Peyer's patch (tissue), 4 donors: ENCODE measurements around the gene SMNDC1. TPM values are rescaled to one million over a fixed set of nuclear protein-coding genes. Genes with fewer than 3 reads are reported as not detected.

Experiments used
- DNase-seq, 3 donors: peaks; one replicate each; pipeline ENCODE4 v3.0.0-alpha.2; 2017 to 2019
- H3K27ac ChIP-seq, 4 donors: fragments of 200-600 bp; sonication (generic); one replicate each; pipeline ENCODE4 v1.5.1; 2016 to 2019
- H3K27me3 ChIP-seq, 2 donors: fragments of 200-600 bp; sonication (generic); one replicate each; pipeline ENCODE4 v1.5.1; 2019
- H3K36me3 ChIP-seq, 3 donors: fragments of 200-600 bp; sonication (generic); one replicate each; pipeline ENCODE4 v1.5.1; 2016 to 2019
- H3K4me1 ChIP-seq, 4 donors: fragments of 200-600 bp; sonication (generic); one replicate each; pipeline ENCODE4 v1.5.1; 2016 to 2019
- H3K4me3 ChIP-seq, 4 donors: fragments of 200-600 bp; sonication (generic); 1 replicate in 3 of 4; 2 replicates in 1 of 4; pipeline ENCODE4 v1.5.1; 2016 to 2019; ENCODE audit warnings: mild to moderate bottlenecking in 1 of 4
- H3K9me3 ChIP-seq, 4 donors: fragments of 200-600 bp; sonication (generic); one replicate each; pipeline ENCODE4 v1.5.1; 2016 to 2019; ENCODE audit warnings: mild to moderate bottlenecking in 1 of 4
- CTCF ChIP-seq, 6 experiments: fragments of 450-650 bp in 4 of 6; fragments of 200-600 bp in 2 of 6; sonication (generic) in 1 of 6; IDR thresholded peaks; one replicate each; pipeline ENCODE4 v1.5.1; 2017 to 2019; ENCODE audit warnings: antibody characterized with exemption in 6 of 6, mild to moderate bottlenecking in 3 of 6, moderate library complexity in 1 of 6
- POLR2A ChIP-seq, 2 donors: fragments of 450-650 bp; IDR thresholded peaks; one replicate each; pipeline ENCODE4 v1.5.1; 2017; ENCODE audit warnings: antibody characterized with exemption in 2 of 2, mild to moderate bottlenecking in 2 of 2, moderate library complexity in 2 of 2
- total RNA-seq, 4 donors: library from RNA; depleted of rRNA; stranded (reverse); fragments of >200 nt; gene quantifications; one replicate each; pipeline ENCODE4 v1.1.0, GENCODE V29; 2016

Gene SMNDC1
- total RNA-seq, 4 donors from 2014 or later, result 10.5 to 40.4 (median 17.5) TPM

GRCh38 chr10:110349831-110350230 is 45.1 kb upstream of the SMNDC1 start:
- H3K27me3 ChIP-seq, result no peaks in the 10 kb centered on the region
- DNase-seq, result no peak
- H3K9me3 ChIP-seq, result no peaks in the 10 kb centered on the region
- no peak overlapping the region for H3K27ac ChIP-seq
- no peaks in the 10 kb centered on the region for H3K36me3 ChIP-seq
- no peak for TF ChIP-seq POLR2A (IDR thresholded peaks at IDR 0.05)
- no peak for TF ChIP-seq CTCF (IDR thresholded peaks at IDR 0.05)
- no peak overlapping the region for H3K4me3 ChIP-seq
- H3K4me1 ChIP-seq, result peaks cover 0 to 11% (median 8%) of the 10 kb centered on the region in 4 donors

- Histone ChIP-seq H3K36me3 (no peaks in the 10 kb centered on the region), H3K27ac (no peak overlapping the region), H3K4me3 (no peak overlapping the region), H3K4me1 (peaks cover 0 to 8% (median 4%) of the 10 kb centered on the region in 4 donors), H3K9me3 (no peaks in the 10 kb centered on the region), H3K27me3 (no peaks in the 10 kb centered on the region)
- no peak for TF ChIP-seq POLR2A (IDR thresholded peaks at IDR 0.05)
- TF ChIP-seq CTCF (IDR thresholded peaks at IDR 0.05), result no peak
- DNase-seq, result no peak
Measured at GRCh38 chr10:110349386-110349785, 44.7 kb upstream of the SMNDC1 start.

- H3K9me3 ChIP-seq, result no peaks in the 10 kb centered on the region
- no peak for DNase-seq
- H3K36me3 ChIP-seq, result no peaks in the 10 kb centered on the region
- no peaks in the 10 kb centered on the region for H3K27me3 ChIP-seq
- TF ChIP-seq POLR2A (IDR thresholded peaks at IDR 0.05) (no peak), CTCF (IDR thresholded peaks at IDR 0.05) (no peak)
- no peak overlapping the region for H3K27ac ChIP-seq
- no peaks in the 10 kb centered on the region for H3K4me1 ChIP-seq
- no peak overlapping the region for H3K4me3 ChIP-seq
Measured at GRCh38 chr10:110348336-110348735, 43.6 kb upstream of the SMNDC1 start.

- no peak for TF ChIP-seq POLR2A (IDR thresholded peaks at IDR 0.05)
- TF ChIP-seq CTCF (IDR thresholded peaks at IDR 0.05), result no peak
- no peak for DNase-seq
- H3K4me3 ChIP-seq, result no peak overlapping the region
- H3K27me3 ChIP-seq, result no peaks in the 10 kb centered on the region
- H3K36me3 ChIP-seq, result no peaks in the 10 kb centered on the region
- H3K4me1 ChIP-seq, result no peaks in the 10 kb centered on the region
- no peaks in the 10 kb centered on the region for H3K9me3 ChIP-seq
- no peak overlapping the region for H3K27ac ChIP-seq
Measured at GRCh38 chr10:110346914-110347313, 42.2 kb upstream of the SMNDC1 start.

- Histone ChIP-seq H3K4me1 (no peaks in the 10 kb centered on the region), H3K9me3 (no peaks in the 10 kb centered on the region), H3K4me3 (no peak overlapping the region), H3K27me3 (no peaks in the 10 kb centered on the region), H3K36me3 (no peaks in the 10 kb centered on the region), H3K27ac (no peak overlapping the region)
- DNase-seq, result no peak
- no peak for TF ChIP-seq CTCF (IDR thresholded peaks at IDR 0.05)
- TF ChIP-seq POLR2A (IDR thresholded peaks at IDR 0.05), result no peak
Measured at GRCh38 chr10:110345286-110345685, 40.6 kb upstream of the SMNDC1 start.

GRCh38 chr10:110344622-110345021 is 39.9 kb upstream of the SMNDC1 start:
- no peak for TF ChIP-seq CTCF (IDR thresholded peaks at IDR 0.05)
- no peak for TF ChIP-seq POLR2A (IDR thresholded peaks at IDR 0.05)
- DNase-seq, result no peak
- Histone ChIP-seq H3K9me3 (no peaks in the 10 kb centered on the region), H3K4me3 (no peak overlapping the region), H3K4me1 (no peaks in the 10 kb centered on the region), H3K27ac (no peak overlapping the region), H3K36me3 (no peaks in the 10 kb centered on the region), H3K27me3 (no peaks in the 10 kb centered on the region)
